Measurements from ENCODE around the gene MAP2K5. TPM values are rescaled to one million over a fixed set of nuclear protein-coding genes. Genes with fewer than 3 reads are reported as not detected.

Gene MAP2K5
- total RNA-seq, 4 donors from 2014 or later = 3.6 to 27.1 (median 18.6) TPM

DNA sequence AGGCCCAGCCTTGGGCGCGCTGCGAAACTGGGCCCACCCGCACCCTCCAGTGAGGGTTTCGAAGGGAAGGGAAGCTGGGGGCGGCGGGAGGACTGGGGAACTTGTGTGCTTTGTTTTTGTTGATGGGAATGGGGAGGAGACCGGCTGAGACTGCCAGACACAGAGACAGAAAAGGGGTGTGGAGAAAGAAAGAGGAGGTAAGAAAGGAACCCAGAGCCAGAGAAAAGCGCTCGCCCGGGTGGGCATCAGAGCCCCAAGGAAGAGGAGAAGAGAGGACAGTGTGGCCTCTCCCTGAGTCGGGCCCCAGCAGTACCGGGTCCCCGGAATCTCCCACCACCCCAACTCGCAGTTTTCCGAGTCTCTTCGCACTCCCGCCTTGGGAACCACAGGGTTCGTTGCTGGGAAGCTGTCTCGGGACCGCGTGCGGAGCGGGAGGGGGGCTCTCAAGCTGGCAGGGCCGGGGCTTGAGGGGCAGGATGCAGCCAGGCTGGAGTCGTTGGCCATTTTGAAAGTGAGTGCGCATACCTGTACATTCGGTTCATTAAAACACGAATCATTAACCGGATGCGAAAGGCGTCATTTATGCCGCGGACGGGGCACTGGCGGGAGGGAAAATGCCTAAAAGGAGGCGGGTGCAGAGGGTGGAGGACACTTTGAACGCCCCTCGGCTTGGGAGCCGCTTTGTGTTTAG lies 285.9 kb downstream of the MAP2K5 start:
- no peak for TF ChIP-seq POLR2A (IDR thresholded peaks at IDR 0.05)
- TF ChIP-seq, protein P1, sequence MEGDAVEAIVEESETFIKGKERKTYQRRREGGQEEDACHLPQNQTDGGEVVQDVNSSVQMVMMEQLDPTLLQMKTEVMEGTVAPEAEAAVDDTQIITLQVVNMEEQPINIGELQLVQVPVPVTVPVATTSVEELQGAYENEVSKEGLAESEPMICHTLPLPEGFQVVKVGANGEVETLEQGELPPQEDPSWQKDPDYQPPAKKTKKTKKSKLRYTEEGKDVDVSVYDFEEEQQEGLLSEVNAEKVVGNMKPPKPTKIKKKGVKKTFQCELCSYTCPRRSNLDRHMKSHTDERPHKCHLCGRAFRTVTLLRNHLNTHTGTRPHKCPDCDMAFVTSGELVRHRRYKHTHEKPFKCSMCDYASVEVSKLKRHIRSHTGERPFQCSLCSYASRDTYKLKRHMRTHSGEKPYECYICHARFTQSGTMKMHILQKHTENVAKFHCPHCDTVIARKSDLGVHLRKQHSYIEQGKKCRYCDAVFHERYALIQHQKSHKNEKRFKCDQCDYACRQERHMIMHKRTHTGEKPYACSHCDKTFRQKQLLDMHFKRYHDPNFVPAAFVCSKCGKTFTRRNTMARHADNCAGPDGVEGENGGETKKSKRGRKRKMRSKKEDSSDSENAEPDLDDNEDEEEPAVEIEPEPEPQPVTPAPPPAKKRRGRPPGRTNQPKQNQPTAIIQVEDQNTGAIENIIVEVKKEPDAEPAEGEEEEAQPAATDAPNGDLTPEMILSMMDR (IDR thresholded peaks at IDR 0.05) = no peak
- Histone ChIP-seq H3K36me3 (no peaks in the 10 kb centered on the region), H3K27me3 (peaks cover 73 to 83% of the 10 kb centered on the region in 2 donors), H3K27ac (no peak overlapping the region), H3K4me3 (no peak overlapping the region), H3K4me1 (peaks cover 0 to 32% of the 10 kb centered on the region in 2 donors), H3K9me3 (no peaks in the 10 kb centered on the region)
- intact Hi-C loops (cut with DNase I; ENCODE audit: low total_unique reads) = no loop called here
- no peak for DNase-seq

DNA sequence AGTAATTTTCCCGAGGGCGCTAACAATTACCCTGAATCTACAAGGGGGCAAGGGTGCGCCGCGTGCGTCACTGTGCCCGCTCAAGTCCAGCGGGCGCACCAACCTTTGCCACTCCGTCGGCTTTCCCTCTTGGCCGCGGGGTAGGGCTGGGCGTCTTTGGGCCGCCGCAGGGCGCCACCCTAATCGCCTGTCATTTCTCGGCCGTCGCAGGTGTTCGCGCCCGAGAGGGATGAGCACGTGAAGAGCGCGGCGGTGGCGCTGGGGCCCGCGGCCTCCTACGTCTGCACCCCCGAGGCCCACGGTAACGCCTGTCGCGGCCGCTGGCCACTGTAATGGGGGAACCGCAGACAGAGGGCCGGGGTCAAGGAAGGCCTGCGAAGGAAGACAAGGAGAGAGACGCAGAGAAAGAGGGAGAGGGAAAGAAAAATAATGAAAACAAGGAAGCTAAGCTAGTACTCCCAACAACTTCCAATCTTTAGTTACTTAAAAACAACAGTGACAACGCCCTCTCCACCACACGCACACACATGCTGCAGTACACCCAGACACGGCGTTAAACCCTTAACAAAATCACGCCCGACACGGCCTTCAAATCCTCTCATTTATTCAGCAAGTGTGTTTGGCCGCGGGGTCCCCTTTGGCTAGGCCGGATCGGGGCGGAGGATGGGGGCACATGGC lies 286.6 kb downstream of the MAP2K5 start:
- Histone ChIP-seq H3K27me3 (peaks cover 77 to 84% of the 10 kb centered on the region in 2 donors), H3K9me3 (no peaks in the 10 kb centered on the region), H3K4me1 (peaks cover 0 to 35% of the 10 kb centered on the region in 2 donors), H3K4me3 (no peak overlapping the region), H3K36me3 (no peaks in the 10 kb centered on the region), H3K27ac (no peak overlapping the region)
- no peak for DNase-seq
- intact Hi-C loops (cut with DNase I; ENCODE audit: low total_unique reads) = no loop called here
- TF ChIP-seq, protein P1 (IDR thresholded peaks at IDR 0.05) = no peak
- no peak for TF ChIP-seq POLR2A (IDR thresholded peaks at IDR 0.05)

DNA sequence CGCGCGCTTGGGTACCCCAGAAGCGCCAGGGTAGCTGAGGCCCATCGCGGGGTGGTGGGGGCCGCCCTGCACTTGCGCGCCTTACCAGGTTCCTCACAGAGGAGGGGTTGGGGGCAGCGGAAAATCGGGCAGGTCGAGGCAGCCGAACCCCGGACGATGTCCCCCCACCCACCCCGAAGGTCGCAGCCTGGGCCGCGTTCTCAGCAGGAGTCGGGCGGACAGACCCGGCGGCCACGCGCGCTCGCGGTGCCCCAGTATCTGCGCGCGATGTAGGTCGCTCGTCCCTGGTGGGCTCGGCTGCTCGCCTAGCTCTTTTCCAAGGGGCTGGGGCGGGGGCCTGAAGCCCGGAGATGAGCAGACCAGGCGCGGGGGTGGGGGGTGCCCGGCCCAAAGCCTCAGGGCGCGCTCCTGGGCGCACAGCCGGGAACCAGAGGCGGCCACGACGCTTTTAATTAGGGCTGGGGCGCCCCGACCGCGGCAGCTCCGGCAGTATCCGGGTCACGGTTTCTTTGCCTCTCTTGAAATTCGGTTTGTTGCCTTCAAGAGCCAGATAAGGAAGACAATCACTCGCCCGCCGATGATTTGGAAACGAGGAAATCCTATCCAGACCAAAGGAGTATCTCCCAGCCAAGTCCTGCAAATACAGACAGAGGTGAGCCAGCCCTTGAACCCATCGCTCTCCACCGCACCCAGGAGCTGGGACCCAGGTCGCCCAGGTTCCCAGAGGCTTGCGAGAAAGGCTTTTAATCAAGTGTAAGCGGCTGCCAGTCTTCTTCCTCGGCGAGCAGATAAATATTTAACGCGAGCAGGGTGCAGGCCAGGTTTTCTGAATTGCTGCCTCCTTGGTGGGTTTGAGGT lies 287.4 kb downstream of the MAP2K5 start:
- peaks cover 0 to 35% of the 10 kb centered on the region in 2 donors for H3K4me1 ChIP-seq
- no peaks in the 10 kb centered on the region for H3K36me3 ChIP-seq
- H3K4me3 ChIP-seq = no peak overlapping the region
- TF ChIP-seq, protein P1 (IDR thresholded peaks at IDR 0.05) = no peak
- TF ChIP-seq POLR2A (IDR thresholded peaks at IDR 0.05) = no peak
- intact Hi-C loops (cut with DNase I; ENCODE audit: low total_unique reads) = loop anchor here (10.0 kb wide), 1 partner anchor 375 kb away; no protein-coding TSS in a partner anchor
- peaks cover 80 to 84% of the 10 kb centered on the region in 2 donors for H3K27me3 ChIP-seq
- no peak for DNase-seq
- H3K9me3 ChIP-seq = no peaks in the 10 kb centered on the region
- H3K27ac ChIP-seq = no peak overlapping the region

DNA sequence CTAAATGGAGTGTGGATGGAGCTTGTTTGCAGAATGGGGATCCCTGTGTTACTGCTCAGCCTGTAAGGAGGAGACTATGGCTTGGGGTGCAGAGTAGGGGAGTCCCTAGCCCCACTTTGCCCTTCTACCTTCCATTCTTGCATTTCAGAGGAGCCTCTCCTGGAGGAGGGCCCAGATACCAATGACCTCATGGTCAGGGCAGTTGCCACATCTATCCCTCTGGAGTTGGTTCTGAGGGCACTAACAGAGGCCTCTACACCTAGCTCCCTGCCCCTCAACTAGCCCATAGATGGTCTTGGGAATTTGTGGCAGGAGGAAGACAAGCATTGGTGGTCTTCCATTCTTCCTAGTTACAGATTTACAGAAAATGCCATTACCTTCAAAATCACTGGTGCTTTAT lies 288.9 kb downstream of the MAP2K5 start:
- Histone ChIP-seq H3K4me1 (peaks cover 0 to 36% of the 10 kb centered on the region in 2 donors), H3K27me3 (peaks cover 73 to 75% of the 10 kb centered on the region in 2 donors)
- intact Hi-C loops (cut with DNase I; ENCODE audit: low total_unique reads) = loop anchor here (10.0 kb wide), 1 partner anchor 377 kb away; no protein-coding TSS in a partner anchor

More for the DNA sequence above, 288.9 kb downstream of the MAP2K5 start:
- H3K27ac ChIP-seq = no peak overlapping the region
- H3K9me3 ChIP-seq = no peaks in the 10 kb centered on the region
- no peak for DNase-seq
- TF ChIP-seq, protein P1 (IDR thresholded peaks at IDR 0.05) = no peak
- TF ChIP-seq POLR2A (IDR thresholded peaks at IDR 0.05) = no peak
- H3K36me3 ChIP-seq = no peaks in the 10 kb centered on the region
- H3K4me3 ChIP-seq = no peak overlapping the region

Data from uterus (tissue), 4 donors.